Measurements from ENCODE around the gene CUL7. TPM values are rescaled to one million over a fixed set of nuclear protein-coding genes. Genes with fewer than 3 reads are reported as not detected.

CUL7 gene
- total and polyA plus RNA-seq, 9 donors = 9.3 to 29.1 (median 21.6) TPM

DNA sequence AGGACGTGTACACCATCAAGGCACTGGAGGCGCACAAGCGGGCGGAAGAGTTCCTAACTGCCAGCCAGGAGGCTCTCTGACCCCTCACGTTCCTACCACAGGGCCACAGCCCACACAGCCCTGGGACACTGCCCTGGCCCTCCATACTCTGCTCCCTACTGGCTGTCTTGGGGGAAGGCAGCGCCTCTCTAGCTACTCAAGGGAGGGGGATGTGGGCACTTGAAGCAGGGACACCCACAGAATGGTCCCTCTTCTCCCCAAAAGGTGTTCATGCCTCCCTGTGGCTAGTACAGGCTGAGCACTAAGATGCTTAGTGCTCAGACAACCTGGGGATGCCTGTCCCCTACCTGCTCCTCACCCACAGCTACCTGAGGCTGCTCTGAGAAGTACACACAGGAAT lies 42.4 kb downstream of the CUL7 start:
- H3K9me3 ChIP-seq = no peaks in the 10 kb centered on the region
- no peaks in the 10 kb centered on the region for H3K36me3 ChIP-seq
- 66 to 74% (median 70%) methylated on average over 6 of the region's 6 CpGs for WGBS, 3 donors
- intact Hi-C loops (cut with DNase I) = loop anchor here in 2 of 4 donors (10.0 kb wide), 1 partner anchor 106 kb away; no protein-coding TSS in a partner anchor
- no peak overlapping the region for H3K4me3 ChIP-seq
- H3K27me3 ChIP-seq = no peaks in the 10 kb centered on the region
- no peak for DNase-seq
- TF ChIP-seq EP300 (IDR thresholded peaks at IDR 0.05) = no peak
- TF ChIP-seq POLR2A (IDR thresholded peaks at IDR 0.05) = no peak
- TF ChIP-seq, protein P1, sequence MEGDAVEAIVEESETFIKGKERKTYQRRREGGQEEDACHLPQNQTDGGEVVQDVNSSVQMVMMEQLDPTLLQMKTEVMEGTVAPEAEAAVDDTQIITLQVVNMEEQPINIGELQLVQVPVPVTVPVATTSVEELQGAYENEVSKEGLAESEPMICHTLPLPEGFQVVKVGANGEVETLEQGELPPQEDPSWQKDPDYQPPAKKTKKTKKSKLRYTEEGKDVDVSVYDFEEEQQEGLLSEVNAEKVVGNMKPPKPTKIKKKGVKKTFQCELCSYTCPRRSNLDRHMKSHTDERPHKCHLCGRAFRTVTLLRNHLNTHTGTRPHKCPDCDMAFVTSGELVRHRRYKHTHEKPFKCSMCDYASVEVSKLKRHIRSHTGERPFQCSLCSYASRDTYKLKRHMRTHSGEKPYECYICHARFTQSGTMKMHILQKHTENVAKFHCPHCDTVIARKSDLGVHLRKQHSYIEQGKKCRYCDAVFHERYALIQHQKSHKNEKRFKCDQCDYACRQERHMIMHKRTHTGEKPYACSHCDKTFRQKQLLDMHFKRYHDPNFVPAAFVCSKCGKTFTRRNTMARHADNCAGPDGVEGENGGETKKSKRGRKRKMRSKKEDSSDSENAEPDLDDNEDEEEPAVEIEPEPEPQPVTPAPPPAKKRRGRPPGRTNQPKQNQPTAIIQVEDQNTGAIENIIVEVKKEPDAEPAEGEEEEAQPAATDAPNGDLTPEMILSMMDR (IDR thresholded peaks at IDR 0.05) = no peak
- peaks cover 8% of the 10 kb centered on the region for H3K4me1 ChIP-seq (ENCODE audit: insufficient read depth)
- no peak overlapping the region for H3K27ac ChIP-seq

DNA sequence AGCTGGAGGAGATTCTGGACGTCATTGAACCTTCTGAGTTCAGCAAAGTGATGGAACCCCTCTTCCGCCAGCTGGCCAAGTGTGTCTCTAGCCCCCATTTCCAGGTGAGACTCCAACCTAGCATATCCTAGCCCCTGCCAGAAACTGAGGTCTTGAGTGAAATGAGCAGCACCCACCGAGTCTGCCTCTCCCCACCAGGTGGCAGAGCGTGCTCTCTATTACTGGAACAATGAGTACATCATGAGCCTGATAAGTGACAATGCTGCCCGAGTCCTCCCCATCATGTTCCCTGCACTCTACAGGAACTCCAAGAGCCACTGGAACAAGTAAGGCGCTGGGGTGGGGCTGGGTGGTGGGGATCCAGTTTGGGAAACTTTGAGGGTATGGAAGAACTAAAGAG lies 44.5 kb downstream of the CUL7 start:
- H3K4me1 ChIP-seq (ENCODE audit: insufficient read depth) = peaks cover 3% of the 10 kb centered on the region
- intact Hi-C loops (cut with DNase I) = no loop called here
- no peaks in the 10 kb centered on the region for H3K9me3 ChIP-seq
- no peaks in the 10 kb centered on the region for H3K36me3 ChIP-seq
- TF ChIP-seq POLR2A (IDR thresholded peaks at IDR 0.05) (no peak), EP300 (IDR thresholded peaks at IDR 0.05) (no peak)
- TF ChIP-seq, protein P1 (IDR thresholded peaks at IDR 0.05) = no peak
- DNase-seq = no peak
- H3K27me3 ChIP-seq = no peaks in the 10 kb centered on the region
- H3K4me3 ChIP-seq = no peak overlapping the region
- WGBS, 3 donors = 49 to 60% (median 49%) methylated on average over 6 of the region's 6 CpGs
- H3K27ac ChIP-seq = no peak overlapping the region

DNA sequence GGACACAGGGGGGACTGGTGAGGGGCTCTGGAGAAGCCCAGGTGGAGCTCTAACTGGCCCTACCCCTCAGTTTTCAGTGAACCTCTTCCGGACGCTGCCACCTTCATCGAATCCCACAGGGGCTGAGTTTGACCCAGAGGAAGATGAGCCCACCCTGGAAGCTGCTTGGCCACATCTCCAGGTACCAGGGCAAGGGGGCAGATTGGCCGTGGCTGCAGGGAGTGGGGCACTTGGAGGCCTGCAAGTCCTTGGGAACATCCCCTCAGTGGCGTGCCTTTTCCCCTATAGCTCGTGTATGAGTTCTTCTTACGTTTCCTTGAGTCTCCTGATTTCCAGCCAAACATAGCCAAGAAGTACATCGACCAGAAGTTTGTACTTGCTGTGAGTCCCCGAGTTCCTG lies 46.5 kb downstream of the CUL7 start:
- TF ChIP-seq POLR2A (IDR thresholded peaks at IDR 0.05) = no peak
- TF ChIP-seq, protein P1 (IDR thresholded peaks at IDR 0.05) = no peak
- TF ChIP-seq EP300 (IDR thresholded peaks at IDR 0.05) = no peak
- Histone ChIP-seq H3K9me3 (no peaks in the 10 kb centered on the region), H3K36me3 (no peaks in the 10 kb centered on the region), H3K4me1 (ENCODE audit: insufficient read depth) (no peaks in the 10 kb centered on the region), H3K27ac (no peak overlapping the region), H3K27me3 (no peaks in the 10 kb centered on the region), H3K4me3 (no peak overlapping the region)
- DNase-seq = no peak
- intact Hi-C loops (cut with DNase I) = no loop called here
- WGBS, 3 donors = 85 to 87% (median 86%) methylated on average over 9 of the region's 9 CpGs

DNA sequence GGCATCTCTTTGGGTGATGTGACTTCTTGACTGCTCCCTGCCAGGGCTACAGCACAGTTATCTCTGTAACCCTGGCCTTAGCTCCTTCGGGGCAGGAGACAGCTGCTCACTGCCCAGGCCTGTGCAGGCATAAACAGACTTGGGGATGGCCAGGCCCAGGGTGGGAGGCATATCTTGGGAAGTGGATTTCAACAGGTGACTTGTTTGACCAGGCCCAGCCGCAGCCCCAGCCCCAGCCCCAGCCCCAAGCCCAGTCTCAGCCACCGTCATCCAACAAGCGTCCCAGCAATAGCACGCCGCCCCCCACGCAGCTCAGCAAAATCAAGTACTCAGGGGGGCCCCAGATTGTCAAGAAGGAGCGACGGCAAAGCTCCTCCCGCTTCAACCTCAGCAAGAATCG lies 47.4 kb downstream of the CUL7 start:
- Histone ChIP-seq H3K27me3 (no peaks in the 10 kb centered on the region), H3K4me3 (no peak overlapping the region), H3K4me1 (ENCODE audit: insufficient read depth) (no peaks in the 10 kb centered on the region), H3K27ac (no peak overlapping the region), H3K9me3 (no peaks in the 10 kb centered on the region), H3K36me3 (no peaks in the 10 kb centered on the region)
- intact Hi-C loops (cut with DNase I) = no loop called here
- WGBS, 3 donors = 88 to 91% (median 89%) methylated on average over 11 of the region's 11 CpGs
- no peak for DNase-seq
- TF ChIP-seq, protein P1 (IDR thresholded peaks at IDR 0.05) = no peak
- TF ChIP-seq POLR2A (IDR thresholded peaks at IDR 0.05) (no peak), EP300 (IDR thresholded peaks at IDR 0.05) (no peak)
